Activated T-cell treated with anti-CD3 and anti-CD28 coated beads, Interleukin-2, amount 50 U/mL, for 4 hours (primary cell): ENCODE data around the gene DHX35. TPM values are rescaled to one million over a fixed set of nuclear protein-coding genes. Genes with fewer than 3 reads are reported as not detected.

Experiments used
- ATAC-seq, 2 donors: fragments of 200-7000 bp; cut with Tn5 transposase; one replicate each; pipeline ENCODE4 v1.10.0; 2021
- DNase-seq: peaks from one replicate; pipeline ENCODE4 v3.0.0-alpha.2; 2020
- H3K27me3 Mint-ChIP-seq: one replicate; pipeline ENCODE4 v1.8.0; 2021; ENCODE audit warnings: low read depth, mixed read lengths
- H3K36me3 Mint-ChIP-seq: one replicate; pipeline ENCODE4 v1.8.0; 2022; ENCODE audit warnings: mixed read lengths; ENCODE audit not compliant: insufficient read depth
- H3K4me1 Mint-ChIP-seq: one replicate; pipeline ENCODE4 v1.8.0; 2021; ENCODE audit warnings: low read depth, mixed read lengths
- H3K4me3 Mint-ChIP-seq: one replicate; pipeline ENCODE4 v1.8.0; 2021; ENCODE audit warnings: mild to moderate bottlenecking, moderate library complexity, mixed read lengths
- H3K9me3 Mint-ChIP-seq: one replicate; pipeline ENCODE4 v1.8.0; 2021; ENCODE audit warnings: mixed read lengths
- total RNA-seq, 3 donors: library from RNA; stranded (reverse); gene quantifications; one replicate each; pipeline ENCODE4 v1.2.1, GENCODE V29; 2021

The DHX35 gene
- total RNA-seq, 3 donors from 2014 or later = 14.3 to 17.2 (median 15.8) TPM

GRCh38 chr20:38932457-38933120, 29.6 kb upstream of the DHX35 start:
- Mint-ChIP-seq H3K36me3 (no peaks in the 10 kb centered on the region), H3K4me3 (no peak overlapping the region), H3K9me3 (no peaks in the 10 kb centered on the region), H3K4me1 (peaks cover 16% of the 10 kb centered on the region), H3K27me3 (no peaks in the 10 kb centered on the region)
- ATAC-seq (no peak), DNase-seq (no peak)

GRCh38 chr20:38934530-38934929, 27.6 kb upstream of the DHX35 start:
- ATAC-seq = no peak
- no peaks in the 10 kb centered on the region for H3K27me3 Mint-ChIP-seq
- peaks cover 5% of the 10 kb centered on the region for H3K4me1 Mint-ChIP-seq
- H3K36me3 Mint-ChIP-seq = peaks cover 2% of the 10 kb centered on the region
- H3K4me3 Mint-ChIP-seq = no peak overlapping the region
- H3K9me3 Mint-ChIP-seq = no peaks in the 10 kb centered on the region
- no peak for DNase-seq

GRCh38 chr20:38935285-38935684, 26.9 kb upstream of the DHX35 start:
- Mint-ChIP-seq H3K9me3 (no peaks in the 10 kb centered on the region), H3K4me1 (no peaks in the 10 kb centered on the region), H3K27me3 (no peaks in the 10 kb centered on the region), H3K36me3 (peaks cover 2% of the 10 kb centered on the region), H3K4me3 (no peak overlapping the region)
- DNase-seq = no peak
- ATAC-seq = no peak

GRCh38 chr20:38935967-38936407, 26.2 kb upstream of the DHX35 start:
- H3K4me3 Mint-ChIP-seq = no peak overlapping the region
- no peaks in the 10 kb centered on the region for H3K27me3 Mint-ChIP-seq
- DNase-seq = no peak
- peaks cover 2% of the 10 kb centered on the region for H3K36me3 Mint-ChIP-seq
- ATAC-seq = no peak
- no peaks in the 10 kb centered on the region for H3K9me3 Mint-ChIP-seq
- no peaks in the 10 kb centered on the region for H3K4me1 Mint-ChIP-seq

- DNase-seq (no peak), ATAC-seq (no peak)
- Mint-ChIP-seq H3K9me3 (no peaks in the 10 kb centered on the region), H3K36me3 (peaks cover 2% of the 10 kb centered on the region), H3K4me1 (no peaks in the 10 kb centered on the region), H3K27me3 (no peaks in the 10 kb centered on the region), H3K4me3 (no peak overlapping the region)
Measured at GRCh38 chr20:38937000-38937399, 25.1 kb upstream of the DHX35 start.

- Mint-ChIP-seq H3K4me1 (no peaks in the 10 kb centered on the region), H3K27me3 (no peaks in the 10 kb centered on the region), H3K36me3 (peaks cover 4% of the 10 kb centered on the region), H3K9me3 (no peaks in the 10 kb centered on the region), H3K4me3 (no peak overlapping the region)
- ATAC-seq (no peak), DNase-seq (no peak)
Measured at GRCh38 chr20:38937978-38938473, 24.1 kb upstream of the DHX35 start.

- no peaks in the 10 kb centered on the region for H3K27me3 Mint-ChIP-seq
- no peaks in the 10 kb centered on the region for H3K4me1 Mint-ChIP-seq
- ATAC-seq (no peak), DNase-seq (no peak)
- H3K9me3 Mint-ChIP-seq = no peaks in the 10 kb centered on the region
- no peak overlapping the region for H3K4me3 Mint-ChIP-seq
- H3K36me3 Mint-ChIP-seq = peaks cover 4% of the 10 kb centered on the region
Measured at GRCh38 chr20:38939686-38940085, 22.5 kb upstream of the DHX35 start.

- ATAC-seq (no peak), DNase-seq (no peak)
- no peaks in the 10 kb centered on the region for H3K9me3 Mint-ChIP-seq
- H3K36me3 Mint-ChIP-seq = peaks cover 4% of the 10 kb centered on the region
- H3K27me3 Mint-ChIP-seq = no peaks in the 10 kb centered on the region
- no peak overlapping the region for H3K4me3 Mint-ChIP-seq
- no peaks in the 10 kb centered on the region for H3K4me1 Mint-ChIP-seq
Measured at GRCh38 chr20:38940644-38941043, 21.5 kb upstream of the DHX35 start.

- DNase-seq = no peak
- Mint-ChIP-seq H3K4me1 (no peaks in the 10 kb centered on the region), H3K9me3 (no peaks in the 10 kb centered on the region), H3K27me3 (no peaks in the 10 kb centered on the region), H3K4me3 (no peak overlapping the region), H3K36me3 (peaks cover 4% of the 10 kb centered on the region)
- ATAC-seq = no peak
Measured at GRCh38 chr20:38941726-38942389, 20.3 kb upstream of the DHX35 start.

- H3K36me3 Mint-ChIP-seq = peaks cover 5% of the 10 kb centered on the region
- no peaks in the 10 kb centered on the region for H3K4me1 Mint-ChIP-seq
- no peak overlapping the region for H3K4me3 Mint-ChIP-seq
- ATAC-seq = no peak
- H3K27me3 Mint-ChIP-seq = no peaks in the 10 kb centered on the region
- DNase-seq = no peak
- no peaks in the 10 kb centered on the region for H3K9me3 Mint-ChIP-seq
Measured at GRCh38 chr20:38945012-38945411, 17.1 kb upstream of the DHX35 start.

- Mint-ChIP-seq H3K4me3 (no peak overlapping the region), H3K27me3 (no peaks in the 10 kb centered on the region), H3K4me1 (no peaks in the 10 kb centered on the region), H3K36me3 (peaks cover 5% of the 10 kb centered on the region), H3K9me3 (no peaks in the 10 kb centered on the region)
- no peak for ATAC-seq
- no peak for DNase-seq
Measured at GRCh38 chr20:38946836-38947235, 15.3 kb upstream of the DHX35 start.

- H3K36me3 Mint-ChIP-seq = peaks cover 3% of the 10 kb centered on the region
- H3K27me3 Mint-ChIP-seq = no peaks in the 10 kb centered on the region
- H3K4me1 Mint-ChIP-seq = no peaks in the 10 kb centered on the region
- no peak overlapping the region for H3K4me3 Mint-ChIP-seq
- no peak for ATAC-seq
- DNase-seq = no peak
- H3K9me3 Mint-ChIP-seq = no peaks in the 10 kb centered on the region
Measured at GRCh38 chr20:38947931-38948362, 14.2 kb upstream of the DHX35 start.

GRCh38 chr20:38950254-38950653, 11.9 kb upstream of the DHX35 start:
- no peaks in the 10 kb centered on the region for H3K4me1 Mint-ChIP-seq
- DNase-seq (no peak), ATAC-seq (no peak)
- H3K36me3 Mint-ChIP-seq = peaks cover 3% of the 10 kb centered on the region
- H3K27me3 Mint-ChIP-seq = no peaks in the 10 kb centered on the region
- no peak overlapping the region for H3K4me3 Mint-ChIP-seq
- no peaks in the 10 kb centered on the region for H3K9me3 Mint-ChIP-seq

- ATAC-seq (no peak), DNase-seq (no peak)
- Mint-ChIP-seq H3K4me3 (no peak overlapping the region), H3K36me3 (peaks cover 3% of the 10 kb centered on the region), H3K4me1 (no peaks in the 10 kb centered on the region), H3K9me3 (no peaks in the 10 kb centered on the region), H3K27me3 (no peaks in the 10 kb centered on the region)
Measured at GRCh38 chr20:38951611-38952010, 10.5 kb upstream of the DHX35 start.

GRCh38 chr20:38952153-38952552, 10.0 kb upstream of the DHX35 start:
- Mint-ChIP-seq H3K36me3 (peaks cover 3% of the 10 kb centered on the region), H3K27me3 (no peaks in the 10 kb centered on the region), H3K4me3 (no peak overlapping the region), H3K9me3 (no peaks in the 10 kb centered on the region), H3K4me1 (no peaks in the 10 kb centered on the region)
- DNase-seq = no peak
- ATAC-seq = no peak
